Stimulated activated CD8-positive, alpha-beta memory T cell treated with anti-CD3 and anti-CD28 coated beads, Interleukin-4, amount 100 ng/mL, for 4 hours (primary cell): Measurements from ENCODE around the gene TARS3.

Source experiments
- DNase-seq, 2 donors: peaks; one replicate each; pipeline ENCODE4 v3.0.0-alpha.2; 2020; ENCODE audit warnings: low read depth in 2 of 2, low spot score in 1 of 2

Gene TARS3

GRCh38 chr15:101608201-101608600 is 116.1 kb downstream of the TARS3 start:
- DNase-seq = no peak

GRCh38 chr15:101607108-101607507 is 117.2 kb downstream of the TARS3 start:
- DNase-seq = no peak

GRCh38 chr15:101604124-101604874 is 120.0 kb downstream of the TARS3 start:
- no peak for DNase-seq
